ENCODE data around the gene RABL6. TPM values are rescaled to one million over a fixed set of nuclear protein-coding genes. Genes with fewer than 3 reads are reported as not detected.
A peak's percentile ranks its signal among the peaks of the same experiment; 100 is the strongest.
"Not testable (repeated sequence)": the region's sequence is repeated elsewhere in the genome, so short reads cannot be mapped to it uniquely, and the experiment has no call there.

Gene RABL6
- total RNA-seq, result 10 to 100 TPM; 55.6 to 59.7 TPM
- total RNA-seq, result 70.0 to 99.1 reads per million in 2 donors

- H3K9me3 ChIP-seq (ENCODE audit: control insufficient read depth, low read length, poor library complexity, severe bottlenecking), result no peaks in the 10 kb centered on the region
- peak within 1 kb of the TSS; percentile 90 for H3K4me3 Mint-ChIP-seq
- peak within 1 kb of the TSS; percentile 83 for H3K27ac Mint-ChIP-seq
- H3K36me3 Mint-ChIP-seq (ENCODE audit: low read depth), result peaks cover 2% of the 10 kb centered on the region
- H3K27me3 Mint-ChIP-seq, result no peaks in the 10 kb centered on the region
- DNase-seq, result peak; percentile 78 to 83 (median 82)
- H3K4me1 Mint-ChIP-seq, result peaks cover 10% of the 10 kb centered on the region
- peak; percentile 91 for ATAC-seq
Measured at GRCh38 chr9:136807281-136808074, at the start of gene RABL6. TSS of gene RABL6 (plus strand) at chr9:136807948. CDS start at chr9:136808197, 249 bp downstream.

GRCh38 chr9:136759001-136759400 is 48.7 kb upstream of the RABL6 start:
- no peaks in the 10 kb centered on the region for H3K4me1 Mint-ChIP-seq
- H3K27ac Mint-ChIP-seq, result peak overlapping the region; percentile 27
- ATAC-seq, result no peak
- H3K27me3 Mint-ChIP-seq, result peaks cover 7% of the 10 kb centered on the region
- no peak overlapping the region for H3K4me3 Mint-ChIP-seq
- no peak for DNase-seq
- H3K9me3 ChIP-seq (ENCODE audit: control insufficient read depth, low read length, poor library complexity, severe bottlenecking), result no peaks in the 10 kb centered on the region
- H3K36me3 Mint-ChIP-seq (ENCODE audit: low read depth), result no peaks in the 10 kb centered on the region

- no peaks in the 10 kb centered on the region for H3K9me3 ChIP-seq (ENCODE audit: control insufficient read depth, low read length, poor library complexity, severe bottlenecking)
- H3K36me3 Mint-ChIP-seq (ENCODE audit: low read depth), result no peaks in the 10 kb centered on the region
- no peaks in the 10 kb centered on the region for H3K4me1 Mint-ChIP-seq
- peaks cover 7% of the 10 kb centered on the region for H3K27me3 Mint-ChIP-seq
- ATAC-seq (no peak), DNase-seq (no peak)
- no peak overlapping the region for H3K27ac Mint-ChIP-seq
- H3K4me3 Mint-ChIP-seq, result no peak overlapping the region
Measured at GRCh38 chr9:136759436-136760325, 48.1 kb upstream of the RABL6 start.

GRCh38 chr9:136760424-136760823 is 47.3 kb upstream of the RABL6 start:
- no peak for ATAC-seq

GRCh38 chr9:136760834-136761544 is 46.8 kb upstream of the RABL6 start:
- DNase-seq, result not testable (repeated sequence)

More at GRCh38 chr9:136760424-136760823, 47.3 kb upstream of the RABL6 start:
- Mint-ChIP-seq H3K27ac (no peak overlapping the region), H3K4me3 (no peak overlapping the region), H3K36me3 (ENCODE audit: low read depth) (no peaks in the 10 kb centered on the region), H3K27me3 (peaks cover 7% of the 10 kb centered on the region), H3K4me1 (no peaks in the 10 kb centered on the region)
- H3K9me3 ChIP-seq (ENCODE audit: control insufficient read depth, low read length, poor library complexity, severe bottlenecking), result no peaks in the 10 kb centered on the region
- DNase-seq, result no peak

GRCh38 chr9:136761545-136761981 is 46.2 kb upstream of the RABL6 start:
- Mint-ChIP-seq H3K27ac (no peak overlapping the region), H3K4me3 (no peak overlapping the region), H3K4me1 (peaks cover 5% of the 10 kb centered on the region), H3K36me3 (ENCODE audit: low read depth) (no peaks in the 10 kb centered on the region), H3K27me3 (peaks cover 7% of the 10 kb centered on the region)
- H3K9me3 ChIP-seq (ENCODE audit: control insufficient read depth, low read length, poor library complexity, severe bottlenecking), result no peaks in the 10 kb centered on the region
- ATAC-seq (no peak), DNase-seq (no peak)

More at GRCh38 chr9:136760834-136761544, 46.8 kb upstream of the RABL6 start:
- not testable (repeated sequence) for H3K4me3 Mint-ChIP-seq; H3K27me3 Mint-ChIP-seq; H3K36me3 Mint-ChIP-seq (ENCODE audit: low read depth); ATAC-seq; H3K4me1 Mint-ChIP-seq; H3K27ac Mint-ChIP-seq; H3K9me3 ChIP-seq (ENCODE audit: control insufficient read depth, low read length, poor library complexity, severe bottlenecking)

- DNase-seq, result no peak
- H3K9me3 ChIP-seq (ENCODE audit: control insufficient read depth, low read length, poor library complexity, severe bottlenecking), result no peaks in the 10 kb centered on the region
- Mint-ChIP-seq H3K4me1 (peaks cover 11% of the 10 kb centered on the region), H3K27me3 (peaks cover 13% of the 10 kb centered on the region), H3K36me3 (ENCODE audit: low read depth) (no peaks in the 10 kb centered on the region), H3K27ac (no peak overlapping the region), H3K4me3 (no peak overlapping the region)
- ATAC-seq, result no peak
Measured at GRCh38 chr9:136762221-136762691, 45.5 kb upstream of the RABL6 start.

GRCh38 chr9:136762915-136763648 is 44.7 kb upstream of the RABL6 start:
- peaks cover 18% of the 10 kb centered on the region for H3K27me3 Mint-ChIP-seq
- peaks cover 11% of the 10 kb centered on the region for H3K4me1 Mint-ChIP-seq
- no peak overlapping the region for H3K4me3 Mint-ChIP-seq
- peak; percentile 29 for ATAC-seq
- no peak overlapping the region for H3K27ac Mint-ChIP-seq
- no peaks in the 10 kb centered on the region for H3K9me3 ChIP-seq (ENCODE audit: control insufficient read depth, low read length, poor library complexity, severe bottlenecking)
- DNase-seq, result peak in 2 of 3 donors; percentile 30 to 42
- no peaks in the 10 kb centered on the region for H3K36me3 Mint-ChIP-seq (ENCODE audit: low read depth)

- DNase-seq, result no peak
- peaks cover 11% of the 10 kb centered on the region for H3K4me1 Mint-ChIP-seq
- H3K36me3 Mint-ChIP-seq (ENCODE audit: low read depth), result no peaks in the 10 kb centered on the region
- peaks cover 20% of the 10 kb centered on the region for H3K27me3 Mint-ChIP-seq
- H3K9me3 ChIP-seq (ENCODE audit: control insufficient read depth, low read length, poor library complexity, severe bottlenecking), result no peaks in the 10 kb centered on the region
- no peak overlapping the region for H3K27ac Mint-ChIP-seq
- ATAC-seq, result no peak
- H3K4me3 Mint-ChIP-seq, result no peak overlapping the region
Measured at GRCh38 chr9:136763649-136764035, 44.1 kb upstream of the RABL6 start.

- peaks cover 20% of the 10 kb centered on the region for H3K27me3 Mint-ChIP-seq
Measured at GRCh38 chr9:136764301-136764891, 43.4 kb upstream of the RABL6 start, which contains the start of gene LCN15. TSS of gene LCN15 (minus strand) at chr9:136764518. CDS start at chr9:136764488, 30 bp downstream.

GRCh38 chr9:136765041-136765440 is 42.7 kb upstream of the RABL6 start:
- ATAC-seq, result no peak
- peaks cover 16% of the 10 kb centered on the region for H3K27me3 Mint-ChIP-seq
- peaks cover 16% of the 10 kb centered on the region for H3K4me1 Mint-ChIP-seq
- H3K9me3 ChIP-seq (ENCODE audit: control insufficient read depth, low read length, poor library complexity, severe bottlenecking), result no peaks in the 10 kb centered on the region
- DNase-seq, result no peak
- H3K4me3 Mint-ChIP-seq, result no peak overlapping the region
- no peaks in the 10 kb centered on the region for H3K36me3 Mint-ChIP-seq (ENCODE audit: low read depth)
- H3K27ac Mint-ChIP-seq, result no peak overlapping the region

More at GRCh38 chr9:136764301-136764891, 43.4 kb upstream of the RABL6 start, which contains the start of gene LCN15:
- Mint-ChIP-seq H3K27ac (no peak within 1 kb of the TSS), H3K4me3 (no peak within 1 kb of the TSS), H3K36me3 (ENCODE audit: low read depth) (no peaks in the 10 kb centered on the region), H3K4me1 (peaks cover 11% of the 10 kb centered on the region)
- ATAC-seq (no peak), DNase-seq (no peak)
- H3K9me3 ChIP-seq (ENCODE audit: control insufficient read depth, low read length, poor library complexity, severe bottlenecking), result no peaks in the 10 kb centered on the region

All from T-helper 17 cell (primary cell).